GM18951 (cell line): ENCODE results near the gene SLC38A3.
"Not testable (repeated sequence)": the region's sequence is repeated elsewhere in the genome, so short reads cannot be mapped to it uniquely, and the experiment has no call there.

Source experiments
- POLR2A ChIP-seq: IDR thresholded peaks from 4 replicates; pipeline ENCODE4 v1.6.1; 2011; ENCODE audit warnings: mild to moderate bottlenecking; ENCODE audit not compliant: insufficient read length, insufficient read depth; ENCODE audit errors: extremely low read depth
- in situ Hi-C: fragments of 300-500 bp; cut with MboI; formaldehyde crosslinking; loops from one replicate; pipeline ENCODE4 v1.12.0; 2022; ENCODE audit warnings: low sequenced_read_pairs, mixed read lengths, inconsistent platforms; ENCODE audit not compliant: unreplicated experiment

The SLC38A3 gene

DNA sequence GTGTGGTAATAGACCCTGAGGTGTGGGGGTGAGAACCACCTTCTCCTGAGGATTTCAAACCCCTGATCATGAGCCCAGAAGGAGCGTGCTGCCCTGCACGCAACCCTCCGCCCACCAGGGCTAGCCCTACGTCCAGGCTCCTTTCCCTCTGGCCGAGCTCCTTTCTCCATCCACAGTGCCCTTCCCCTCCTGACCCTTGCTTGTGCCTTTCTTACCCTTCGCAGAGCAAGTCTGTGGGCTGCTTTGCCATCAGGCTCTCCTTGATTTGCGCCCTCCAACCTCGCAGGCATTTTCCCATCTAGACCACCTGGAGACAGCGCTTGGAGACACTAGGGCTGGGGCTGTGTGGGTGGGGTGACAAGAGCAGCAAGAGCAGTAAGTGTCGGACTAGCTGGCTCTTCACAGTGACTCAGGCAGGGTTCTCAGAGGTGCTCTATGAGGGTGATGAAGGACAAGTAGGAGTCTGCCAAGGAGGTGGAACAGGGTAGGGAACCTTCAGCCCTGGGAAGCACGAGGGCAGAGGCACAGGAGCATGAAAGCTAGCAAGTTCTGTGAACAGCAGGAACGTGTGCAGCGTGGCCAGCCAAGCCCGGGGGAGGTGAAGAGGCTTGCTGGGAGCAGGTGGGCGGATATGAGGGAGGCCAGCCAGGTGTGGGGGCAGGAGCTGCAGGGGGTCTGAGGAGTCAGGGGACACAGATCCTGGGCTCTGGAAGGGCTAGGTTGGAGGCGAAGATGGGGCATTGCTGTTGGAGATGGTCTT, 2.5 kb upstream of the SLC38A3 start:
- TF ChIP-seq POLR2A: no peak
- in situ Hi-C loops: no loop called here

- in situ Hi-C loops: no loop called here
- no peak for TF ChIP-seq POLR2A
These were observed 1.8 kb upstream of the SLC38A3 start for GRCh38 chr3:50203113-50203808.

DNA sequence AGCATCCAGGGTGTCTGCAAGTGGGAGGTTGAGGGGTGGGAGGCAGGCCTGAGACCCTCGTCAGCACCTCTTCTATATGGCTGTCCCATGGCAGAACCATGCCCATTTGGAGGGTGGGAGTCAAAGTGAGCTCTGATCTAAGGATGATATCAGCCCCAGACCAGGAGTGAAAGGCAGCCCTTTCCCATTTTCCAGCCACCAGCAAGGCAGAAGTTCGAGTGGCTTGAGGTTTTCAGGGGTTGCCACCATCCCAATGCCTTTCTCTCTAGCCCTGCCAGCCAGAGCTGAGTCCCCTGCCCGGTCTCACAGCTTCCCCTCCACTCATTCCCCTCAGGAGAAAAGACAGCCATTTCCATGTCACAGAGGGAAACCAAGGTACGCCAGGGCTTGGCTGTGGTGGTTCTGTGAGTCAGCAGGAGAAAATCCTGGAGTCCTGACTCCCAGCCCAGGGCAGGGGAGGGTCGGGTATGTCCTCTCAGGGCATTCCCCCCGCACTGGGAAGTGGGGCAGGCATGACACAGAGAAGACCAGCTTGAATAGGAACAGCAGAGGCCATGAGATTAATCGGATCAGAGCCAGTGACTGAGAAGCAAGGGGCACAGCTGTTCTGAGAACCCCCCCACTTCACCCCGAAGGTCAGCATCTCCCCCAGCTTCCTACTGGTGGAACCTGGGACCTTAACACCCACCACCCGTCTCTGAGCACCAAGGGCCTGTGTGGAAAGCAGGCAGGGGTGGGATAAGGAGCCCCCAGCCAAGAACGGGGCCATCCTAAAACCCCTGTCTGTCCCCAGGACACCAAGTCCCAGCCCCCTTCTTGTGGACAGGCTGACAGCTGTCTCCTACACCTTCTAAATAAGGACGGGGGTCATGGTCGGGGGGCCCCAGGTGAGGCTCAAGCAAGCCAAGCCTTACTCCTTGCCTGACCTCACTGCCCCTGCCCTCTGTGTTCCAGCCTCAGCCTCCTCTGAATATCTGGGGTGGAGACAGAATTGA, 965 bp upstream of the SLC38A3 start:
- in situ Hi-C loops: no loop called here
- no peak for TF ChIP-seq POLR2A

DNA sequence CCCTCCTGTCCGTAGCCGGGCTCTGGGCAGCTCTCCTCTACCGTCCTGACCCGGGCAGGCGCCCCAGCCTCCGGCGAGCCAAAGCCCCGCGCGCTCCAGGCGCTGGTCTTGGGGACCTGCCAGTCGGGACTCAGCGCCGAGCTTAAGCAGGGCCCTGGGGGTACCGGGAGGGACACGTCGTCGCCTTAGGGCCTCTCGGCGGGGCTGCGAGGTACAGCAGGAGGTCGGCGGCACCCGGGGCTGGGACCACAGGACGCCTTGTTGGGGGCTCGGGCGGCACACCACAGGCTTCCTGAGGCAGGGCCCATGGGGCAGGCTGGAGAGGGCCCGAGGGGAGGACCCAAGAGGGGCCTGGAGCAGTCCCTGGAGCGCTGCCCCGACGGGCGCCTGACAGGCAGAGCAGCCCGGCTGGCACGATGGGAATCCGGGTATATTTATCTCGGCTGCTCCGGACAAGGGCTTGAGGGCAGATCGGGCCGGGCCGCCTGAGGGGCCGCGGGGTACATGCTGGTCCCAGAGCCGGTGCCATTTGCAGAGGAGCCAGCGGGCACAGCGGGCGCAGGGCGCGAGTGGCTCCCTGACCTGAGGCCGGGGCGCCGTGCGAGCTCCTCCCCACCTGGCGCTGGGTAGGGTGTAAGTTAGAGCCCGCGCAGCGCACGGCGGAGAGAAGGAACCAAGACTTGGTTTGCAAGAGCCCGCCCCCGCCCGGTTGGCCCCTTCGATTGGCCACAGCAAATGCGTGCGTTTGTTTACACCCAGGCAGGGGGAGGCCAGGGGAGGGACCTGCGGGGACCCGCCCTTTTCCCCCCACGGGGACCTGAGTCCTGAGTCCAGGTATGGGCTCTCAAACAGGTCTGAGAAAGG, 574 bp downstream of the SLC38A3 start:
- TF ChIP-seq POLR2A: no peak
- in situ Hi-C loops: no loop called here

DNA sequence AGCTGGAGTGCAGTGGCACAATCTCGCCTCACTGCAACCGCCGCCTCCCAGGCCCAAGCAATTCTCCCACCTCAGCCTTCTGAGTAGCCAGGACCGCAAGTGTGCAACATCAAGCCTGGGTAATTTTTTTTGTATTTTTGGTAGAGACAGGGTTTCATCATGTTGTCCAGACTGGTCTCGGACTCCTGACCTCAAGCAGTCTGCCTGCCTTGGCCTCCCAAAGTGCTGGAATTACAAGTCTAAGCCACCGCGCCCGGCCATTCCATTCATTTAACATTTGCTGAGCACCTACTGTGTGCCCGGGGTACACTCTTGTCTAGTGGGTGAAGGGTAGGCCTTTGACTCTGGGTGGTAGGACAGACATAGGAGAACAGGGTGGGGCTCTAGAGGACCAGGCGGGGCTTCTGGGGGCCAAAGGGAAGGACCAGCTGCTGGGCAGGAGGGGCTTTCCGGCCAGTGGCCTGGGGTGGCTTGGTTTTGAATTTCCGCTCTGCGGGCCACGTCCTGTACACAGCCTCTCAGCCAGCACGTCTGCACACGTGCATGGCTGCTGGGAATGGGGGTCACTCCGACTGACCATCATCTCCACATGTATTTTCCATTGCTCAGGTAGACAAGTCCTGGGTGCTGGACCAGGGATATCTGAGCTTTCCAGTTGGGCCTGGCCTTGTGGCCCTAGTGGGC, 2.4 kb downstream of the SLC38A3 start:
- in situ Hi-C loops: no loop called here
- TF ChIP-seq POLR2A: no peak

DNA sequence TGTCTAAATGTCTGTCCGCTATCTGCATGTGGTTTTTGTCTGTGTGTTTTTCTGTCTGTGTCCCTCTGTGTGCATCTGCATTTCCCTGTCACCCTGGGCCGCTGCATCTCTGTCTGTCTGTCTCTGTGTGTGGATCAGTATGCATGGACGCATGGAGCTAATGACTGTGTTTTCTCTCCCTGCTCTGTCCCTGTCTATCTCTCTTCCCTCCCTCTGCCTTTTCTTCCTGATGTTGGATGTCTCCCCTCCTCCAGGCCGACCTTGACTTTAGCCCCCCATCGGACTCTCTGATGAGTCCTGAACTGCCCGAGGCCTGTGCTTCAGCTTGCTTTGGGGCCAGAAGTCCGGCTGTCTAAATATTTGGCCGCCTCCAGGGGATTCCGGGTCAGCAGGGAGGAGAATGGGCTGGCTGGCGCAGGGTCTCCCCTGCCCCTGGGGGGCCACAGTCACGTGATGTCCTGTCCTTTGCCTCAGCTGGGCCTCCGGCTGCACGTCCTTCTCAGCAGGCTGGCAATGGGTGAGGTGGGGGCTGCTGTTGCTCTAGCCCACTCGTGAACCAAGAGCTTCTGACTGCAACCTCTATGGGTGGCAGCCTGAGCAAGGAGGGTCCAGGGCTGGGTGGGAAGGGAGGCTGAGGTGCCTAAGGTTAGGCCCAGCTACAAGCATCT, 3.7 kb downstream of the SLC38A3 start:
- no peak for TF ChIP-seq POLR2A
- in situ Hi-C loops: no loop called here

GRCh38 chr3:50210176-50210509, 5.1 kb downstream of the SLC38A3 start:
- in situ Hi-C loops: no loop called here
- no peak for TF ChIP-seq POLR2A

DNA sequence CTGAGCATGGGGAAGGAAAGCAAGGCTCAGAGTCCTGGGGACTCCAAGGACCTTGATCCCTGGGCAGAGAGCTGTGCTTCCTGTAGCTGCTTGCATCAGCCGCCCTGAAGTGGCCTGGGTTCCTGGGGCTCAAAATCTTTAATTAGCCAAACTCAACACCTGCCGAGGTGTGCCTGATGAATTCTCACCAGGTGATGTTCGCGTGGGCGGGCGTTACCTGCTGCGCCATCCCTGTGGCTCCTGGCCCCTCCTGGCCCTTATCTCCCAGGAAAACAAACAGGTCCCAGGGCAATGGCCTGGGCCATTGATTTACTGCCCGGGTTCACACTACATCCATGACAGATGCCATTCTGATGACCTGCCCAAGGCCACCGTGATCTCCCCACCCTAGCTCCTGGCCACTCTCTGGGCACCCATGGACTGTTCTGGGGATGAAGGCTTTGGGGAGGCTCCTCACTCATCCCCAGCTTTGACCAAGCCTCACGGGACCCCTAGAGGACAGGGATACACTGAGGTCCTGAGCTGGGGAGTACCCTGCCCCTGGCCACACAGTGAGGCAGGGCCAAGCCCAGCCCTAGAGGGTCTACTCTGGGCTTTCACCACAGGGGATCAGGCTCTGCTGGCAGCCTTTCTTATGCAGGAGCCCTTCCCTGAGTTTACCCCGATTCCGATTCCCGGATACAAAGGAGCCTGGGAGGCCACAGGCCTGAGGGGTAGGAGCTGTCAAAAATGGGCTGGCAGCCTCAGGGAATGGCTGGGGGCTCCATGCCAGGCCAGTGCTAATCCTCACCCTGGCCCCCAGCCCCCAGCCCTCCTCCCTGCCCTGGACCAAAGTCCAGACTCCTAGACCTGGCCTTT, 5.7 kb downstream of the SLC38A3 start:
- TF ChIP-seq POLR2A: no peak
- in situ Hi-C loops: no loop called here

DNA sequence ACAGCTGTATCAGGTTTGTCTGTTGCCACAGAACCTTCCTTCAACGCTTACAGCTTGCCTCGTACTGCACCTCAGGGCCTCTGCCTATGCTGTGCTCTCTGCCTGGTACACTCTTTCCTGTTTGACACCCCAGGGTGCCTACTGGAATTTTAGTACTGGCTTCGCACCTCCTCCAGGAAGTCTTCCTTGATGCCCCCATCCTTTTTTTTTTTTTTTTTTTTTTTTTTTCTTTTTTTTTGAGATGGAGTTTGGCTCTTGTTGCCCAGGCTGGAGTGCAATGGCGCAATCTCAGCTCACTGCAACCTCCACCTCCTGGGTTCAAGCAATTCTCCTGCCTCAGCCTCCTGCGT, 6.3 kb downstream of the SLC38A3 start:
- in situ Hi-C loops: not testable (repeated sequence)

DNA sequence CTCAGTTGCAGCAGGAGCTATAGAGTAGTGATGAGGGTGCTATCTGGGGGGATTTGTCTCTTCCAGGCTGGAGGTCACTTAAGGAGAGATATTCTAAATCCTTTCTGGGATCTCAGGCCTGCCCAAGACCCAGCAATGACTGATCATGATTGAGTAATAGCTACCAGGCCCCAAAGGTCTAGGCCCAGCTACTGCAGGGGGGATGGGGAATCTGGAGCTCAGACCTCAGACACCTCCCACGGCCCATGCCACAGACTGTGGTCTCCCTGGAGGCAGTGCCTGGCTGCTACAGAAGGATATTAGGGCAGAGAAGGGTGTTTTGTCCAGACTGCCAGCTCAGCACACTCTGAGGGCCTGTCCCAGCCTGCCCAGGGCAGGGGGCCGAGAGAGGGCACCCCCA, 6.9 kb downstream of the SLC38A3 start:
- TF ChIP-seq POLR2A: no peak
- in situ Hi-C loops: no loop called here

DNA sequence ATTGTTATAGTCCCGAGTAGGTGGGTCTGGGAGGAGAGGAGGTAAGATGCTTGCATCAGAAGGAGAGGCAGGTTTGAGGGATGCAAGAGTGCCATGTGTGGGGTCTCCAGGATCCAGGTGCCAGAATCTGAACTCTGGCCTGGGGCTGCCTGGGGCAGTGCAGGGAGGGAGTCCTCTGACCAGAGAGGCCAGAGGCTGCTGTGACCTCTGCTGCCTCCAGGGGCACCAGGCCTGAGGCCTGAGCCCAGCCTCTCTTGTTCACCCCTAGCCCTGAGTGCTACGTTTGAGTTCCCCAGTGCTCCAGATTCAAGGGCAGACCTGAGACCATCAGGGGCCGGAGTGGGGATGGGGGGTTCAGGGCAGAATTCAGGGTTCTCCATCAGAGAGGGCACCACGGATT, 7.4 kb downstream of the SLC38A3 start:
- in situ Hi-C loops: no loop called here
- no peak for TF ChIP-seq POLR2A
